SK-N-SH (cell line): ENCODE results near the gene GALNT18. TPM values are rescaled to one million over a fixed set of nuclear protein-coding genes. Genes with fewer than 3 reads are reported as not detected.
"Not testable (repeated sequence)": the region's sequence is repeated elsewhere in the genome, so short reads cannot be mapped to it uniquely, and the experiment has no call there.

ENCODE experiments used
- CTCF ChIA-PET: fragments of 300-600, 350-600 bp; formaldehyde crosslinking; extraction: SDS; loops from one replicate; lab custom pipeline; 2021; lab: Yijun Ruan, JAX
- POLR2A ChIA-PET: fragments of 350-600 bp; sonication (Branson Sonifier 250); formaldehyde crosslinking; extraction: SDS; loops from one replicate; lab custom pipeline; 2020; ENCODE audit warnings: antibody characterized with exemption, inconsistent platforms; lab: Yijun Ruan, JAX
- DNase-seq: peaks from one replicate; pipeline ENCODE4 v3.0.0; 2012
- H2AFZ ChIP-seq: fragments of 200-600 bp; sonication (generic); 2 replicates; pipeline ENCODE4 v1.8.1; 2016; ENCODE audit warnings: antibody characterized with exemption, mild to moderate bottlenecking, low read depth
- H3F3A ChIP-seq: fragments of 200-600 bp; sonication (generic); replicated peaks from 2 replicates; pipeline ENCODE3; 2016; ENCODE audit warnings: antibody characterized with exemption, mild to moderate bottlenecking; ENCODE audit not compliant: insufficient read depth
- H3K27ac ChIP-seq, 2 experiments: fragments of 200-500 bp in 1 of 2; fragments of 200-600 bp in 1 of 2; sonication (Bioruptor generic) in 1 of 2; sonication (generic), shearing (Covaris generic) in 1 of 2; 2 replicates each; pipeline versions ENCODE4 v1.5.1 to v1.6.1; 2014 to 2016; ENCODE audit warnings: low read depth in 2 of 2, inconsistent platforms in 1 of 2, low read length in 1 of 2, mild to moderate bottlenecking in 1 of 2, mixed read lengths in 1 of 2
- H3K27me3 ChIP-seq: fragments of 200-600 bp; sonication (generic), shearing (Covaris generic); 2 replicates; pipeline ENCODE4 v1.6.1; 2016; ENCODE audit warnings: mixed run types; ENCODE audit not compliant: insufficient read depth
- H3K36me3 ChIP-seq, 2 experiments: fragments of 200-500 bp in 1 of 2; fragments of 200-600 bp in 1 of 2; sonication (Bioruptor generic) in 1 of 2; sonication (generic) in 1 of 2; replicated peaks in 1 of 2; 2 replicates each; pipeline versions ENCODE3 to v1.5.1; 2014 to 2016; ENCODE audit warnings: low read length in 1 of 2, mild to moderate bottlenecking in 1 of 2; ENCODE audit not compliant: insufficient read depth in 2 of 2, control insufficient read depth in 1 of 2
- H3K4me1 ChIP-seq, 2 experiments: fragments of 200-500 bp in 1 of 2; fragments of 200-600 bp in 1 of 2; sonication (Bioruptor generic) in 1 of 2; sonication (generic), shearing (Covaris generic) in 1 of 2; 2 replicates each; pipeline versions ENCODE4 v1.5.1 to v1.6.1; 2014 to 2016; ENCODE audit warnings: low read depth in 1 of 2, low read length in 1 of 2, mixed run types in 1 of 2; ENCODE audit not compliant: insufficient read depth in 2 of 2, control insufficient read depth in 1 of 2
- H3K4me2 ChIP-seq: fragments of 200-600 bp; sonication (generic), shearing (Covaris generic); 2 replicates; pipeline ENCODE4 v1.6.1; 2017; ENCODE audit warnings: mixed run types
- H3K4me3 ChIP-seq, 2 experiments: fragments of 200-500 bp in 1 of 2; fragments of 200-600 bp in 1 of 2; sonication (Bioruptor generic) in 1 of 2; sonication (generic), shearing (Covaris generic) in 1 of 2; 2 replicates each; pipeline versions ENCODE4 v1.5.1 to v1.8.1; 2014 to 2016; ENCODE audit warnings: low read depth in 2 of 2, inconsistent platforms in 1 of 2, low read length in 1 of 2, mild to moderate bottlenecking in 1 of 2, mixed read lengths in 1 of 2, moderate library complexity in 1 of 2
- H3K79me2 ChIP-seq: fragments of 200-600 bp; sonication (generic); 2 replicates; pipeline ENCODE4 v1.8.1; 2017; ENCODE audit warnings: mild to moderate bottlenecking; ENCODE audit not compliant: insufficient read depth
- H3K9ac ChIP-seq: fragments of 200-600 bp; sonication (generic); 2 replicates; pipeline ENCODE4 v1.6.1; 2017; ENCODE audit warnings: mixed run types
- H3K9me2 ChIP-seq: fragments of 200-600 bp; sonication (generic); 2 replicates; pipeline ENCODE4 v1.6.1; 2017; ENCODE audit warnings: mixed run types
- H3K9me3 ChIP-seq: fragments of 200-600 bp; sonication (generic); 2 replicates; pipeline ENCODE4 v1.6.1; 2017; ENCODE audit warnings: mixed run types, mild to moderate bottlenecking, moderate library complexity
- H4K20me1 ChIP-seq: fragments of 200-600 bp; sonication (generic); 2 replicates; pipeline ENCODE4 v1.6.1; 2017; ENCODE audit warnings: mild to moderate bottlenecking, mixed run types; ENCODE audit not compliant: insufficient read depth
- CTCF ChIP-seq: fragments of 200-600 bp; sonication (generic); IDR thresholded peaks from 2 replicates; pipeline ENCODE4 v1.6.1; 2017; ENCODE audit warnings: antibody characterized with exemption, mild to moderate bottlenecking, moderate library complexity
- EZH2phosphoT487 ChIP-seq: fragments of 200-600 bp; sonication (generic); IDR thresholded peaks from 2 replicates; pipeline ENCODE4 v1.6.1; 2017; ENCODE audit warnings: low read depth, mixed run types, mild to moderate bottlenecking, antibody characterized with exemption, moderate library complexity, borderline replicate concordance
- GATA2 ChIP-seq: sonication (generic); formaldehyde crosslinking; IDR thresholded peaks from 2 replicates; pipeline ENCODE4 v1.5.0; 2020; ENCODE audit warnings: mild to moderate bottlenecking, missing genetic modification reagents
- MEF2A ChIP-seq: IDR thresholded peaks from 2 replicates; pipeline ENCODE4 v1.4.0; 2012; ENCODE audit warnings: low read depth, borderline replicate concordance
- NFIC ChIP-seq: IDR thresholded peaks from 2 replicates; pipeline ENCODE4 v1.4.0; 2012; ENCODE audit warnings: borderline replicate concordance
- NRF1 ChIP-seq: IDR thresholded peaks from 2 replicates; pipeline ENCODE4 v1.6.1; 2012; ENCODE audit warnings: low read depth, mild to moderate bottlenecking, low read length
- POLR2AphosphoS5 ChIP-seq: IDR thresholded peaks from 2 replicates; pipeline ENCODE4 v1.6.1; 2012; ENCODE audit warnings: low read depth, low read length
- REST ChIP-seq: IDR thresholded peaks from 2 replicates; pipeline ENCODE4 v1.6.1; 2012; ENCODE audit warnings: mild to moderate bottlenecking, low read depth, low read length, moderate library complexity
- TAF1 ChIP-seq: IDR thresholded peaks from 2 replicates; pipeline ENCODE4 v1.6.1; 2012; ENCODE audit warnings: low read depth, mild to moderate bottlenecking, low read length, moderate library complexity, borderline replicate concordance
- USF2 ChIP-seq: fragments of 150-350 bp; IDR thresholded peaks from 2 replicates; pipeline ENCODE4 v1.6.1; 2017; ENCODE audit warnings: antibody characterized with exemption, low read length, low read depth, borderline replicate concordance
- WGBS: methylation state at CpG from one replicate; pipeline ENCODE4 v1.1.6; 2017; ENCODE audit warnings: low lambda C conversion rate; 5-methylcytosine and 5-hydroxymethylcytosine counted together
- polyA plus RNA-seq, 3 experiments: library from polyadenylated mRNA; depleted of rRNA; stranded (reverse); fragments of >200 nt; gene quantifications; 2 replicates each; pipeline ENCODE4 v1.2.3, GENCODE V29; 2012

The GALNT18 gene
- polyA plus RNA-seq, 1 of the 3 experiments (the other 2 are of a cell fraction), result 0.64 TPM

- Histone ChIP-seq H3K4me1 (peaks cover 0 to 2% of the 10 kb centered on the region in 2 experiments; a peak in 1 of 4 replicates), H3K9ac (no peak overlapping the region), H3K4me2 (no peak overlapping the region), H3K27me3 (no peaks in the 10 kb centered on the region), H3K9me2 (no peaks in the 10 kb centered on the region), H3K79me2 (no peaks in the 10 kb centered on the region), H3F3A (no peaks in the 10 kb centered on the region), H4K20me1 (no peaks in the 10 kb centered on the region), H2AFZ (no peak overlapping the region), H3K36me3 (no peaks in the 10 kb centered on the region), H3K9me3 (no peaks in the 10 kb centered on the region), H3K27ac (no peak overlapping the region), H3K4me3 (no peak overlapping the region)
- 67% methylated on average over 6 of the region's 9 CpGs for WGBS
- no peak for DNase-seq
- ChIA-PET POLR2A (no interaction called here), CTCF (interaction anchor here (1.2 kb wide), 1 partner anchor 11 kb away, joined by 5 read pairs; no protein-coding TSS in a partner anchor)
- TF ChIP-seq TAF1 (no peak), EZH2phosphoT487 (no peak), NFIC (no peak), GATA2 (CRISPR knock-in tag) (no peak), POLR2AphosphoS5 (no peak), REST (no peak), CTCF (no peak), MEF2A (no peak), NRF1 (no peak), USF2 (no peak)
Measured at GRCh38 chr11:11356842-11357241, 265.0 kb downstream of the GALNT18 start.

GRCh38 chr11:11352878-11353277 is 268.9 kb downstream of the GALNT18 start, which contains the start of gene CSNK2A3:
Gene CSNK2A3, minus strand, starts transcription at chr11:11353250. Its CDS starts 131 bp downstream, at chr11:11353119.
- H3K79me2 ChIP-seq, H3K4me3 ChIP-seq, H3K27me3 ChIP-seq, H3K9me3 ChIP-seq, H3K9me2 ChIP-seq, H4K20me1 ChIP-seq, H3K36me3 ChIP-seq, H3K27ac ChIP-seq, H3K4me1 ChIP-seq, DNase-seq, H3K4me2 ChIP-seq, H2AFZ ChIP-seq, CTCF ChIA-PET, H3K9ac ChIP-seq, POLR2A ChIA-PET, H3F3A ChIP-seq: not testable (repeated sequence)
- 67% methylated on average over 11 of the region's 11 CpGs for WGBS

GRCh38 chr11:11351851-11352250 is 270.0 kb downstream of the GALNT18 start:
- H3K79me2 ChIP-seq, H2AFZ ChIP-seq, H3K4me2 ChIP-seq, POLR2A ChIA-PET, H4K20me1 ChIP-seq, CTCF ChIA-PET, H3K36me3 ChIP-seq, H3K9me2 ChIP-seq, H3K4me3 ChIP-seq, H3K9ac ChIP-seq, DNase-seq, H3K27me3 ChIP-seq, H3K9me3 ChIP-seq, H3K4me1 ChIP-seq, H3K27ac ChIP-seq, H3F3A ChIP-seq: not testable (repeated sequence)
- WGBS, result 75% methylated on average over 9 of the region's 10 CpGs
